Brain pericyte (primary cell): ENCODE measurements around the gene RTN3.

Source experiments
- DNase-seq: peaks from one replicate; pipeline ENCODE4 v3.0.0-alpha.2; 2012; ENCODE audit warnings: low read depth, low spot score

Gene RTN3

DNA sequence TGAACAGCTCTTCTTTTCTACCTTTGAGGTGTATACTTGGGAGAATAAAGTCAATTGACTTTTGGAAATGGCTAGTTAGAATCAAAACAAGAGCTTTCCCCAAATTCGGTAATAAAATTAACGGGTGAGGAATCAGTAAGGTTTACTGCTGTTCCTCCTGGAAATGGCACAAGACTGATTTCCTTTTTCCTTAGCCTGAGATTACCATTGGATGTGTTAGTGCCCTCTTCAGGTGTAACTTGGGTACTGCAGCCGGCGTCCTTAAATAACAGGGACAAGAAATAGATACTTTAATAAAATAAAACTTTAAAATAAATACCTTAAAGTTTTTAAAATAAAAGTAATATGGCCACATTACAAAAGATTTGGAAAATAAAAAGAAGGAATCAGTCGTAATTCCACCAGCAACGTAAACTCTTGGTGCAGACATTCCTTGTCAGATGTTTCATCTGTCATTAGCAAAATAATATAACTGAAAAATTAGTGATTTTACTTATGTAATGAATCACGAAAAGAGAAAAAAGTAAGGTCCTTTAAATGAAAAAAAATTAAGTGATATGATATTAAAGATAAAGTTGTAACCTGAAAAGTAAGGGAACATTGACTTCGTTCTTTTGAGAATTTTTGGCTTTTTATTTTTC, 57.5 kb downstream of the RTN3 start:
- peak; percentile 51 for DNase-seq

DNA sequence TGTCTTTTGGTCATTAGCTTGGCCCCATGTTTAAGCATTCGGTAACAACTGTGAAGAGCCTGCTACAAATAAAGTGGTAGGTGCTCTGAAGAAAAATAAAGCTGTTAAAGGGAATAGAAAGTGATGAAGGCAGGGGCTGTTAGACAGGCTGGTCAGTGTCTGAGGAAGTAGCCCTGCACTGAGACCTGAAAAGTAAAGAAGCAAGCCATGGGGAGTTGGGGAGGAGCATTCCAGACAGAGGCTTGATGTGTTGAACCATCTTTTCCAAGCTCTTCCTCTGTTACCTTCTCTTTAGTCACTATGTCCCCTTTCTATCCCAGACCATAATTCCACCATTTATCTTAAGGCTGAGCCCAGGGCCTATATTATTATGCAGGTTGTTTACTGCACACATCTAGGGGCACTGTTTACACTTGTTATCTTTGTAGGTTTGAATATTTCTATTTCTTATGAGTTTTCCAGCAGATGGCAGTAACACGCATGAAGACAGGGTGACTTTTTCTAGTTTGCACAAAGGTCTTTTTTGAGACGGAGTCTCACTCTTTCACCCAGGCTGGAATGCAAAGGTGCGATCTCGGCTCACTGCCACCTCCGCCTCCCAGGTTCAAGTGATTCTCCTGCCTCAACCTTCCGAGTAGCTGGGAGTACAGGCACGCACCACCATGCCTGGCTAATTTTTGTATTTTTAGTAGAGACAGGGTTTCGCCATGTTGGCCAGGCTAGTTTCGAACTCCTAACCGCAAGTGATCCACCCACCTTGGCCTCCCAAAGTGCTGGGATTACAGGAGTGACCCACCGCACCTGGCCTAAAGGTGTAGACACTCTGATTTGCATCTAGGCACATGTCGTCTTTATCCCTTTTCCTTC, 64.2 kb downstream of the RTN3 start:
- DNase-seq: no peak

DNA sequence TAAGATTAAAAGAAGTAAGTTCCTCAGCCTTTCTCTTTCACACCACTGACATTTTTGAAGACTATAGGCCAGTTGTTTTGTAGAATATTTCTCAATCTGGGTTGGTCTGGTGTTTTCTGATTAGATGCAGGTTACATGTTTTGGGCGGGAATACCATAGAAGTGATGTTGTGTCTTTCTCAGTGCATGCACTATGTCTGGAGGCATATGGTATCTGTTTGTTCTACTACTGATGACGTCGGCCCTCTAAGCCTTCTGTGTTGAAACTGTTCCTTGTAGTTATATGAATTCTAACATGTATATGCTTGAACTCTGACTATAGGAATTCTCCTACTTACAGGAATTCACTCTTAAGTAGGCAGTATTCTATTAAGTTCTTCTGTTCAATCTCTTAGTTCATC, 65.7 kb downstream of the RTN3 start:
- DNase-seq: no peak

DNA sequence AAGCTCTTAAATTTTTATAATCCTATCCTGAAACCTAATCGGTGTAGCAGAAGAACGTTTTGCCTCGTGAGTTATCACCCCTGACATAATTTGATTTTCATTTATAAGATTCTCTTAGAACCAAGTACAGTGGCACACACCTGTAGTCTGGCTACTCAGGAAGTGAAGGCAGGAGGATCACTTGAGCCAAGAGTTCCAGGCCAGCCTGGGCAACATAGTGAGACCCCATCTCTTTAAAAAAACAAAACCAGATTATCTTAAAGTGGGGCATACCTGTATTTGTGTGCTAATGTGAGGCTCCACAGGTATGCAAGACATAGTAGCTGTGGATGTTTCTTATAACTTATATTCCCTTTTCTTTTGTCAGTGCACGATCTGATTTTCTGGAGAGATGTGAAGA, 68.3 kb downstream of the RTN3 start:
- no peak for DNase-seq

DNA sequence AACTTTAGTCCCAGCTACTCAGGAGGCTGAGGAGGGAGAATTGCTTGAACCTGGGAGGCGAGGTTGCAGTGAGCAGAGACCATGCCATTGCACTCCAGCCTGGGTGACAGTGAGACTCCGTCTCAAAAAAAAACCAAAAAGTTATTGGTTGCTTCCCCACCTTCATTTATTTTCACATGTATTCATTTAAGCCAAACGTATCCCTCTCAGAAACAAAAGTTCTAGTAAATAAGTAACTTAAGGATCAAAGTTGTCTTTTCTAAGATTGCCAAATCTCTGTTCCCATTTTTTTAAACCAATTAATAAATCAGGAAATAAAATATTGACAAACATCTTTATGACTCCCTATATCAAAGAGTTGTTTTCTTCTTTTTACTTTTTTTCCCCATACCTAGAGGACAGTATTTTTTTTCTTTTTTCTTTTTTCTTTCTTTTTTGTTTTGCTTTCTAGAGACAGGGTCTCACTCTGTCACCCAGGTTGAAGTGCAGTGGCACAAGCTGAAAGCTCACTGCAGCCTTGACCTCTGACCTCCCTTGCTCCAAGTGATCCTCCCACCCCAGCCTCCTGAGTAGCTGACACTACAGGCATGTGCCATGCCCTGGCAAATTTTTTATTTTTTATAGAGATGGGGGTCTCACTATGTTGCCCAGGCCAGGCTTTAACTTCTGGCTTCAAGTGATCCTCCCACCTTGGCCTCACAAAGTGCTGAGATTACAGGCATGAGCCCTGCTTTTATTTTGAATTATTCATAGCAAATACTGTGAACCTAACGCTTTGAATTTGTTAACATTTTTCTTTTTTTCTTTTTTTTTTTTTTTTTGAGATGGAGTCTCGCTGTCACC, 75.8 kb downstream of the RTN3 start:
- no peak for DNase-seq

DNA sequence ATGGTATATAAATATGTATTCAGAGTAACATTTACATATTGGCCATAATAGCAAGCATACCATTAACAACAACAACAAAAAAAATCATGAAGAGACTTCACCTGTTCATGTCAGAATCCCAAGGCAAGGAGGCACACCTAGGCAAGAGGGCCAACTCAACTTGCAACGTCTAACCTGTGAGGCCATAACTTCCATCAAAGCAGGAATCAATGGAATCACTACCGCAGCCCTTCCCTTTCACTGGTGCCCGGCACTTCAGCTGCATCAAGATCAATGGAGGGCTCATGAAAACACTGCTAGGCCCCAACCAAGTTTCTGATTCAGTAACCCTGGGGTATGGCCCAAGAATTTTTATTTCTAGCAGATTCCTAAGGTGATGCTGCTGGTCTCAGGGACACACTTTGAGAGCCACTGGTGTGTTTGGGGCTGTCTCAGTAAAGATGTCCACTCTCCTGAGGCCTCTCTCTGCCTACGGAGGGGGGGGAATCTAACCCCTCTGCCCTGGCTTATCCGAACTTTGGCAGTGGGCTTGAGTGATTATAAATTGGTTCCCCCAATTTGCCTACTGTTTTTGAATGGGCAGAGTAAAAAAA, 79.3 kb downstream of the RTN3 start:
- no peak for DNase-seq

DNA sequence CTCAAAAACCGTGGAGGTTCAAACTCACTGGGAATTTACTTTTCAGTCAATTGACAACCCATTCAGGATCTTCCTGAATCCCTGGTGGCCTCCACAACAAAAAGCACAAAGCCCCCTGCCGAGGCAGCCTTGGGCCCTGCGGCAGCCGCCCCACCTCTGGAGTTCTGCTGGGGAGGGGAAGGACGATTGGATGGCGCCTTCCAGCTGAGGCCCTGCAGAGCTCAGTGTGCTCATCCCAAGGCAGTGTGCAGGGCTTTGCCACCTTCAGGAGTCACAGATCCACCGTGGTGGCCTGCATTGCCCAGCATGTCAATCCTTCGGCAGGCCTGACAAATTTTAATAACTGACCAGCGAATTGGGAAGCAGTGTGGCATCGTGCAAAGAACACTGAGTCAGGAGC, 79.9 kb downstream of the RTN3 start:
- DNase-seq: no peak

DNA sequence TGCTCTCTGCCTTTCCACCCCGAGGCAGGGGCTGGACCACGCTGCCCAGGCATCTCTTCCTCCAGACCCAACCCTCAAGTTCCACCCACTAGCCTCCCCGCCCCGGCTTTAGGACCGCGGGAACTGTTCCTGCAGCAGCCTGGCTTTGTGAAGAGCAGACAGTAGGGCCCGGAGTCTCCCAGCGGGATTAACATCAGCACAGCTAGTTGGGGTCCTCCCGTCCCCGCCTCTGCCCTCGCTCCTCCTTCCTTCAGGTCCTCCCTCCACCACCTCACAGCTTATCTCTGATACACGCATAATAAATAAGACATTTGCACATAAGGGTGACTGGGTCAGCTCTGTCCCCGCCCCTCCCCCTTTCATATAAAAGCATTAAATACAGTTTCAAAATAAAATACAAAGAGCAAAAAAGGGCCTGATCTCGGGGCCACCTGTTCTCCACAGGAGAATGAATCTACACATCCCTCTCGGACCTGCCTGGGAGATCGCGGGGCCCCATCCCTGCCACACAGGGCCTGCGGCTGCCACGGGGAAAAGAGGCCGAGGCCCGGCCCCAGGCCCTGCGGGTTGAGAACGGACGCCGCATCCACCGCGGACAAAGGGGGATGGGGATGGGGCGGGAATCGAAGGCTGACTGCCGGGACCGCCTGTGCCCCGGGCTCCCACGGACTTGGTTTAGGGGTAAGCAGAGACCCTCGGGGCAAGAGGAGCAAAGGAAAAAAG, 80.8 kb downstream of the RTN3 start:
- DNase-seq: no peak

DNA sequence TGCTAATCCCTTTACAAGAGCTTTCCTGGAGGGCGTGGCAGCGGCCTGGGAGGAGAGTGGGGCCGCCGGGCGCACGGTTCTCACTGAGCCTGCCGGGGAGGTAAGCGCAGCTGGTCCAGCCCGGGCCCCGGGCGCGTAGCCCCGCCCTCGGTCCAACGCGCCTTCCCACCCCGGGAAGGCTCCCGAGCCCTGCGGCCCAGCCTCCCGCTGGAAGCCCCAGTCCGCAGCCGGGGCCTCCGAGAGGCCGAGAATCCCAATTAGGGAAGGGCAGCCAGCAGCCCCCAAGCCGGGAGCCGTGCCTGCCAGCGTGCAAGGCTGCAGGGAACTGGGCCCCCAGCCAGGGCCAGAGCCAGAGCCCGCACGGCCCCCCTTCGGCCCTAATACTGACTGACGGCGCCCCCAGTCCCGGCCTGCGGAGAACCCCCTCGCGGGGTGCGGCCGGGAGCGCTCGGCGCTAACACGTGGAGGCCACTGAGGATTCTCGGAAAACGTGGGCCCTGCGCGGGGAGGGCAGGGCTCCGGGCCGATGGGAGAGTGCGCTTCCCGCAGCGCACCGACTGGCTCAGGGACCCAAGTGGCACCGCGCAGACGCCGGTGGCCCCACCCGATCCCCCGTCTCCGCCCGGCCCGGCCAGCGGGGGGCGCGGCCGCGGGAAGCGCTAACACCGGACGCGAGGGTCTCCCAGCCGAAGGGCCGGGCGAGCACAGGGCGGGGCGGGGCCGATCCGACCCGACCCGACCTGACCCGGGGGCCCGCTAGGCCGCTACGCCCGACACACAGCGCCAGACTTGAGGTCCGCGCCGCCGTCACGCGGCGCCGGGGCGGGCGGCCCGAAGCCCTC, 81.6 kb downstream of the RTN3 start:
- DNase-seq: no peak

DNA sequence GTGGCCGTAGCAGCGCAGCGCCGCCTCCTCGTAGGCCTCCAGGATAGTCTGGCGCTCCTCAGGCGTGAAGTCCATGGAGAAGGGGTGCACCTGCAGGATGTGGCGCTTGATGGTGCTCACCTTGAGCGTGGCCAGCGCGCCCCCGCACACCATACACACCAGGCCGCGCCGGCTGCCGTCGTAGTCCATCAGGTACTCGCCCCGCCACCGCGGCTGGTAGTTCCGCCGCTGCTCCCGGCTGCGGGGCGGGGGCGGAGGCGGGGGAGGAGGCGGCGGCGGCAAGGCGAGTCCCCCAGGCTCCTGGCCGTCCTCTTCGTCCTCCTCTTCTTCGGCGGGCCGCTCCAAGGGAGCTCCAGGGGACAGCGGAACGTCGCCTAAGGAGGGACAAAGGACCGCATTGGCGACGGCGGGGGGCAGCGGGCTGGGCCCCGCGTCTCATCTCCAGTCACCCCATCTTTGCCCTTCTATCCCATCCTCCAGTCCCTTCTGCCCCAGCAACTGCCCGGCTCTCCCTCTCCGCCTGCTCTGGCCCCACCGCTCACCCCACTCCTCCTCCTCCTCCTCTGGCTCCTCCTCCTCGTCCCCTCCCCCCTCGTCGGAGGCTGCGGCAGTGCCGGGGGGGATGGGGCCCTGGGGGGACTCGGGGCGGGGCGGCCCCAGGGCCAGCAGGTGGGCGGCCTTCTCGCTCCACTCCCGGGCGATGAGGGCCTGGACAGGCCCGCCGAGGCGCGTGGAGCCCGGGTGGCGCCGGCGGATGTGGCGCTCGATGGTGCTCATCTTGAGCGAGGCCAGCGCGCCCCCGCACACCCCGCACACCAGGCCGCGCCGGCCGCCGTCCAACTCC, 82.4 kb downstream of the RTN3 start:
- no peak for DNase-seq

DNA sequence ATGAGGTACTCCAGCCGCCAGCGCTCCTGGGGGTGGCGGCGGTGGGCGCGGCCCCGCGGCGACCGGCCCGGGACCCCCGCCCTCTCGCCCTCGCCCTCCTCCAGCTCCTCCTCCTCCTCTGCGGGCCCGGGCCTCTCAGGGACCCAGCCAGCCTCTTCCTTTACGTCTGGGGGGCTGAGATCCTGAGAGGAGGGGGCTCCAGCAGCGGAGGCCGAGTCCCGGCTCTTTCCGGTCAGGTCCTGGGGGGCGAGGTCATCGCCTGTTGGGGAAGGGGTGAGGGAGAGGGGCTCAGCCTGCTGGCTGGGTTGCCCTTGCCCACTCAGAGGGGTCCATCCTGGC, 83.0 kb downstream of the RTN3 start:
- DNase-seq: no peak

DNA sequence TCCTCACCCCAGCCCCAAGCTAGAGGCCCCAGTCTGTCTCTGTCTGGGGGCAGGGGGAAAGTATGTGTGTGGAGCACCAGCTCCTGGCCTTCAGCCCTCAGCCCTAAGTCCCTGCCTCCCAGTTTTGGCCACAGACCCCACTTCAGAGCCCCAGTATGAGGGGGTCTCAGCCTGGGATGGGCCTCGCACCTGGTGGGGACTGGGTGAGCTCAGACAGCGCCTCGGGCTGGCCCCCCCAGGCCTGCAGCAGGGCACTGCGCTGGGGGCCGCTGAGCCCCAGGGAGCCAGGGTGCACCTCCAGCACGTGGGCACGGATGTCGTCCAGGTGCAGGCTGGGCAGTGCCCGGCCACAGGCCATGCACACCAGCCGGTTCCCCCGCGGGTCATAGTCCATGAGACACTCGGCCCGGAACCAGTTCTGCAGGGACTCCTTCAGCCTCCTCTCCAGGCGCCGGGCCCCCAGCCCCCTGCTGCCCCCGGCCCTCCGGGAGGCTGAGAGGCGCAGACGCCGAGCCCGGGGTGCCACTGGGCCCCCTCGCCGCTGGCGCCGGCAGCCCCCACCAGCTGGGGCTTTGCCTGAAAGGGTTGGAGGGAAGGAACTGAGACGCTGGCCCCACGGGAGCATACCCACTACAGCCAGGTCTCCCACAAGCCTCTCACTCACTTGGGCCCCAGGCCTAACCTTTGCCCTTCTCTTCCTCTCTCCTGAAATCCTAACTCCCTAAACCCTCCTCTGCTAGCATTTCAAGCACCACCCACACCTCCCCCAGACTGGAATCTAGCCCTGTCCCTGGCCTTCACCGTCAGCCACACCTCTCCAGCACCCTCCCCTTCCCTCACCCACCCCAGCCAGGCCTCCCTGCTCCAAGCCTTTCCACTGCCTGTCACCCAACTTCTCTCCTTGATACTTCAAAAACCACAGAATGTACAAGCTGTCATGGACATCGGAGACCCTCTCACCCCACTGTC, 83.7 kb downstream of the RTN3 start:
- no peak for DNase-seq

DNA sequence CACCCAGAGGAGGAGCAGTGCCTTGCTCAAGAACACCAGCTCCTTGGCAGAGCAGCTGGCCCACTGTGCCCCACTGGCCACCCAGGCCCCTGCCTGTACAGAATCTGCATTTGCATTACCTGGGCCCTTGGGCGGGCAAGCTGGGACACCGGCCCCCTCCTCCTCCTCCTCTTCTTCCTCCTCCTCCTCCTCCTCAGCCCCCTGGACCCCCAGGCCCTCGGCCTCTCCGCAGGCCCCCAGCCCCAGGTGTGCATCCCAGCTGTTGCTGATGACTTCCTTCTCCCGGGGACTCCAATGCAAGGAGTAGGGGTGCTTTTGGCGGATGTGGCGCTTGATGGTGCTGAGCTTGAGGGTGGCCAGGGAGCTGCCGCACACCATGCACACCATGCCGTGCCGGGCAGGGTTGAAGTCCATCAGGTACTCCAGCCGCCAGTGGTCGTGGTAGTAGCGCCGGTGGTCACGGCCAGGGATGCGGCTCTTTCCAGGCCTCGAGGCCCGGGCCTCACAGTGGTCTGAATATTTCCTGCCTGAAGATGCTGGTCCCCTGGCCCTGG, 84.5 kb downstream of the RTN3 start:
- no peak for DNase-seq

DNA sequence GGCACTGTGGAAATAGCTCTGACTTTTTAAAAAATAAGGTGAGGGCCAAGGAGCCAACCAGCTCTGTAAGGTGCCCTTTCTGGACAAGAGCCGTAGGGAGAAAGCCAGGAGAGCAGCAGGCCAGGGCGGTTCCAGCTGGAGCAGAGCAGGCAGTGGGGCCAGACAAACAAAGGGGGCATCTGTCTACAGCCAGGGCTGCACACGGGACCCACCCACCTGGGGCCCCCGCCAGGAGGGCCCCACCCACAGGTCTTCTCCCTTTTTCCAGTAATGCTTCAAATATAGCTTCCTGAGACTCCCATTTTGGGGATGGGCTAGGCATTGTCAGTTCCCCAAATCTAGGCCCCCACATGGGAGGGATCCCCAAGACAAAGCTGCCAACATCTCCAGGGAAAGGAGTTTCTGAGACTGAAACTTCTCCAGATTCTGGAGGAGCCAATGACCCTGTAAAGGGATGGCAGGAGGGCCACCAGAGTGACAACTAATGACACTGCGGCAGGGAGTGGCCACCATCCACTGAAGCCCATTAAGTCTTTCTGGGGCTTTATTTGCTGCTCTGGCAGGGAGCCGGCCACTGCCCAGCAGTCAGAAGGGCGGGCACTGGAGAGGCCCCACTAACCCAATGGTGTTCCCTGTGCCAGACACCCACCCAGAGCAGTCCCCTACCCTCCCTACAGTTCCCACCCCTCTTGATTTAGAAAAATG, 85.4 kb downstream of the RTN3 start:
- no peak for DNase-seq

DNA sequence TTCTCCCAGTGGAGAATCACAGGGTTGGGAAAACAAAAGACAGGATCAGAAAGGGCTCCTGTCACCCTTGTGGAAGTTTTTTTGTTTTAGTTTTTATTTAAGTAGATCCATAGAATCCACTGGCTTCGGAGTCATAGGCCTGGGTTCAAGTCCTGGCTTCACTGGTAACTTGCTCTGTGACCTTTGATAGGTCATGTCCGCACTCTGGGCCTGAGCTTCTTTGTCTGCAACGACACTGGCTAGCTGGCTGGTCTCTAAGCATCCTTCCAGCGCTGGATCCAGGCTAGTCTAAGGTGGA, 85.9 kb downstream of the RTN3 start:
- no peak for DNase-seq

DNA sequence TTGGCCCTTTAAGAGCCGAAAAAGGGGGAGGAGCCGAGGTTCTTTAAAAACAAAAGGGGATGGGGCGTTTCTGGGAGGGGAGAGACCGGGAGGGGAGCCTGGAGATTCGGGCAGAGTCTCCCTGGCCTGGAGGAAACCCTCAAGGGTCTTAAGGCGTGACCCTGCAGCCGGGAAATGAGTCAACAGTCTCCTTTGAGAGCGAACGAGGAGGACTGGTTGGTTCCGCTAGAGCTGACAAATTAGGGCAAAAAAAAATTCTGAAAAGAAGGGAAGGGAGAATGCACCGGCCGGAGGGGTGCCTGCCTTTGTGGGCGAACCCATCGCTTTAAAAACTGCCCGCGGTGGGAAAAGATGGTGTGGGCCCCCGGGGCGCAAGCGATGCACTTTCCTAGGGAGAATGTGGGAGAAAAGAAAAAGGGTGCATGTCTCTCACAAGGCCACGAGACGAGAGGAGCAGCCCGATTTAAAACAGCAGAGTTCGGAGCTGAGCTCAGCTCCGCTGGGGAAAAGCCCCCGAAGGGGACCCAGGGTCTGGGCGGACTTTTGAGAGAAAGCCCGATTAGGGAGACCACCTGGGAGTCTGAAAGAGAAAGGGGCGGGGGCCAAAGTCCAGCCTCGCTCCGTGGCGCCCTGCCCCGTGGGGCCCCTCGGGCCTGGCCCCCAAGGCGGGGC, 86.4 kb downstream of the RTN3 start:
- DNase-seq: no peak
